ENCODE data around the gene BRINP1.

The BRINP1 gene

DNA sequence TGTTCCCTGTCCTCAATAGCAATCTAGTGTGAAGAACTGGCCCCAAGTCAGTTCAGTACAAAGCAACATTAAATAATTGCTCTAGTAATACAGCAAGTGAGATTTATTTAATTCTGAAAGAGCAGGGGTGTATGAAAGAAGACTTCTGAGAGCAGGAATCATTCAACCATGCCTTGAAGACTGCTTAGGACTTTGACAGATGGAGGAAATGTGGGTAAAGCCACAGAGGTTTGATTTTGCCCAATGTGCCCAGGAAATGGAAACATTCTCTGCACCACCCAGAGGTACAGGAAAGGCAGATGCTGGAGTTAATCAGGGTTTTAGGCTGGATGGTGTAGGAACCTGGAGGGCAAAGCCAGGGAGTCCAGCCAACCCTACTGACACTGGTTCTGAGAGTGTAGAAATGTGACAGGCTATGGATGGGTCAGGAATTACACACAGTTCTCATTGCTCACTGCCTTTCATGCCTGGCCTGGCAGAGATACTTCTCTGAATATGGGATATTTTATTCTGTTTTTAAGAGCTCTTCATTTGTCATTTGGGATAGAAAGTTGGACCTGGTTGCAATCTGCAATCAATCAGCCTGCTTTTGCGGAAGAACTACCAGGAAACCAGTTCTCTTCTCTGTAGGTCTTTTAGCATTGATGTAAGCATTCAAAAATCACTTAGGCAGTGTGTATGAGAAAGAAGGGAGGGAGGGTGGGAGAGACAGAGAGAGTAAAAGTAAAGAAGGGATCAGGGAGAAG is 88.3 kb downstream of the BRINP1 start:
- no peak for DNase-seq

DNA sequence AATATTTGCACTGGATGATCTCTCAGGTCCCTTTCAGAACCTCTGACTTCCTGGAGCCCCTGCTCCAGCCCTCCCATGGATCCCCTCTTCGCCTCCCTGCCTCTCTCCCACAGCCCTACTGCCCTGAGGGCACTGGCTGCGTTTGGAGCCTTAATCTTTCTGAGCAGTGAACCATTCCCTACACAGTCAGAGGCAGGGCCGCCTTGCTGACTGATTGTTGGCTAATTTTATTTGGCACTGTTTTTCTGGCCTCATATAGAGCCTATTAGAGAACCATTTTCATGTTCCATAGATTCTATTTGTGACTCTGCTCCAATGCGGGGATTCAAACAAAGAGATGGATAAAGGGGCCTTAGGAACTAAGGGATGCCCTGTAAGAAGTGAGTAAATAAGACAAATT is 91.1 kb downstream of the BRINP1 start:
- DNase-seq: no peak

DNA sequence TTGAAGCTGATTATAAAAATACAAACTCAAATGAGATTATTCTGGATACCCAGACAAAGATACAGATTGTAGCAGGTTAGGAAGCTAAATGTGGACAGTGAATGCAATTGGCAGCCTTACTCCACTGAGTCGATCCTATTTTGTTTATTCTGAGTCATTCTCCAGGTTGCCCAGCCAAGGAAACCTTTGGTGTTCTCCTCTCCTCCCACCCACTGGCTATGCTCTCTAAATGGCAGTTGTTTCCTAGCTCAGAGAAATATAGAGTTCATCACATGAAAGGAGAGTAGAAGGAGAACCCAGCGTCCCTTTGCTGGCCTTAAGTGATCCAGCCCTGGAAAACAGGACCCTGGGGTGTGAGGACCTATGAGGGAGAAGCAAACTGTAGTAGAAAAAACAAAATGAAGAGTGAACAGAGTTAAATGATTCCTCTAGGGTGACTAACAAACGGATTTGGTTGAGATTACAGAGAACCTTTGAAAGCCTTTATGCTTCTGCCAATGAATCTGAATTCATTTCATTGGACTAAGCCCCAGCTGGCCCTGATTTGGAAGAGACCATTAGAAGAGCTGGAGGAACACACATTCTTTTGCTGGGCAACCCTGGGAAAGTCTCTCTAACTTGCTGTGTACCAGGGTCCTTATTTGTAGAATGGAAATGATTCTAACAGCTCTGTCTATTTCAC is 95.1 kb downstream of the BRINP1 start:
- no peak for DNase-seq

DNA sequence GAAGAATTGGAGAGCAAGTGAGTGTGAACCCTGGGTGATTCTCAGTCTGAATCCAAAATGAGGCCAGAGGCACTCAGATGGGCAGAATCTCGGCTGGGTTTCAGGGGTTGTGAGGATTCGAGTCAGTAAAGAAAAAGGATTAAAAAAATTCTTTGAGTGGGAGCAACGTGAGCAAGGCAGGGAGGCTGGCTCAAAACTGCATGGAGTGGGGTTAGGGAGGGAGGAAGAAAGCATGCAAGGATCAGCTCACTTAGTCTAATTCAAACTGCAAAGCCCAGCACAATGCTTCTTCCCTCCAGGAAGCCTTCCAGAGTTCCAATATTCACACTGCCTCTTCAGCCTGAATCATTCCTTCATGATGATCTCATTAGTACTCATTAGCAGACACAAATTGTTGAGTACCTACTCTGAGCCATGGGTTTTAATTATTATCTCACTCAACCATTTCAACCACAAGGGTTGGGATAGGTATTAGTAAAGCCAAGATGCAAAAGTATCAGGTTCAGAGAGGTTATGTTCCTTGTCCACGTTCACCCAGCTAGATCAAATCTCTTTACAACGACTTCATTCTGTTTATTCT is 95.8 kb downstream of the BRINP1 start:
- DNase-seq: no peak

DNA sequence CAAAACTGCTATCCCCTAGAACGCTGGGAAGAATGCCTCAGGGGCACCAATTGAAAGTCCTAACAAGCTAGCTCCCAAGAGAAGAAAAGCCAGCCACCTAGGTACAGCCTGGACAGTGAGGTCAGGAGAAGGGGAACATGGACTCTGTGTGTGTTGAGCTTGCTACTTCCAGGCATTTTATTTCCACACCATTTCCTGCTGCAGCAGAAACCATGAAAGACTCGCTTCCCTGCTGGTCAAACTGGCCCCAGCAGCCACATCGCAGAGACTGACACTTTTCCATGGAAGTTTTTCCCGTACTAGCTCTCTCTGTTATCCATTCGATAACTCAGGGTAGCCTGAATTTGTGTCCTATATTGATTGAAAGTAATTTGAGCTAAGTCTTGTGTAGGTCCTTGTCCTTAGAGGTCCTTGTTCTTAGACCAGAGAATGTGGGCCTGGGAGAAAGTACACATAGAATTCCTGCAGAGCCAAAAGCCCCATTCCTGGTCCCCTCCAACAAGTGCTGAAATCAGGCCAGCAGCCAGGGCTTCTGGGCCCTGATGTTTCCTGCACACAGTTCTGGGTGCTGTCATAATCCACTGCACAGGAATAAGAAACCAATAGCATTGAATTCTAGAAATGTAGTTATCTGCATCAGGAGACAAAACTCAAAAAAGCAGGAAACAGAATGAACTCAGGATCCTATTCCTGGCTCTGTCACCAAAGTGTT is 96.6 kb downstream of the BRINP1 start:
- no peak for DNase-seq

DNA sequence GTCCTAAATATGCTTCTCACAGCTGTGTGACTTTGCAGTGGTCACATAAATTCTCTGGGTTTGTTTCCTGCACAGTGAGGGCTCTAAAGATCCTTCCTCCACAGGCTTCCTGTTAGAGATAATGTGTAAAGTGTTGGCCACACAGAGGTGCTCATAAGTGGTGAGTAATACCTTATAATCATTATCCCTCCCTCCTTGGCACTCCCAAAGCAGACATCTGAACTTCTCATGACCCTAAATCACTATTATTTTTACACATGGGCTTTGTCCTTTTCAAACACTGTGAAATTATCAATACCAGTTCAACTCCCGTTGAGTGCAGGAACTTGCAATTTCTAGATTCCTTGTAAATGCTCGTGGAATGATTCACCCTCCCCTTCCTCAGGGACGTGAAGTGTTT is 100.2 kb downstream of the BRINP1 start:
- no peak for DNase-seq

DNA sequence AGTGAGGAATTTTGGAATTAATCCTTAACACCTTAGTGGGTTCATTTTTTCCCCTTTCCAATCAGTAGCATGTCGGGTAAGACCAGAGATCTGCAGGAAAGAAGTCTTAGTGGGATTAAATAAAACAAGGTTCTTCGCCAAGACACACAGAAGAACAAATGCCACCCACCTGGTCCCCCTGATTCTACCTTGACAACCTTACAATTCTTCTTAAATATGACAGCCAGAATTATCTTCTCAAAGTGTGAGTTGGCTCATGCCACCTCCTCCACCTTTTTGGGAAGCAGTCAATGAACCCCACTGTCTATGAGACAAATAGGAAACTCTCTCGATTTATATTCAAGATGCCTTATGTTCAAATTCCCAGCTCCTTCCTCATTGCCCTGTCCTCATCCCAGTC is 105.1 kb downstream of the BRINP1 start:
- DNase-seq: no peak

DNA sequence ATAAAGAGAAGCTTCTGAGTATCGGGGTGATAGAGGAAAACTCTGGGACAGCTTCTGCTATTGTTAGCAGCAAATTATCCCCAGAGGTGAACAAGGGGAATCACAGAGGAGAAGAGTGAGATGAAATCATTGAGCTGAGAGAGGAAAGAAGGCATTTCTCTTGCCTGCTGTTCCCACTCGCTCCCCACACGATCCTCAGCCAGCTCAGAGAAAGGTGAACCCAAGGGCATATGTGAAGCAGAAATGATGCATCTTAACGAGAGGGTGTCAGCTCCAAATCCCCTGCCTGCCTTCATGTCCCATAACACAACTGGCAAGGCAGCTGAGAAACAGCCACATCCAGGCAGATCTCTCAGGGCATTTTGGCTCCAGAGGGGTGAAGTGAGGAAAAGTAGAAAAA is 111.6 kb downstream of the BRINP1 start:
- no peak for DNase-seq

DNA sequence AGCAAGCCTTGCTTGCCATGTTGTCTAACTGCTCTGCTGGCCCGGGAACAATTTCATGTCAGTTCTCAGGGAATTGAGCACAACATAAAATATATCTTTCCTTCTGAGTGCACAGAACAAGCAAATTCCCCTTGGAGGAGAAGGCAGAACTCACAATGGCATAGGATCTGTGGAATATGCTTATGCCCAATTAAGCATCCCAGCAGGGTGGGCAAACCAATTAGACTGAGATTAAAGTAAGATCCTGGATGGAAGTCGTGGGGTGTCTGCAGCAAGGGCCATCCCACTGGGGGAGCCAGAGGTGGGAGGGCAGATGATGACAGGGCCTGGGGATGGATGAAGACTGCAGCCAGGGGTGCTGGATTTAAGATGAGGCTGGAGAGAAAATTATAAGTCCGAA is 114.1 kb downstream of the BRINP1 start:
- DNase-seq: no peak

DNA sequence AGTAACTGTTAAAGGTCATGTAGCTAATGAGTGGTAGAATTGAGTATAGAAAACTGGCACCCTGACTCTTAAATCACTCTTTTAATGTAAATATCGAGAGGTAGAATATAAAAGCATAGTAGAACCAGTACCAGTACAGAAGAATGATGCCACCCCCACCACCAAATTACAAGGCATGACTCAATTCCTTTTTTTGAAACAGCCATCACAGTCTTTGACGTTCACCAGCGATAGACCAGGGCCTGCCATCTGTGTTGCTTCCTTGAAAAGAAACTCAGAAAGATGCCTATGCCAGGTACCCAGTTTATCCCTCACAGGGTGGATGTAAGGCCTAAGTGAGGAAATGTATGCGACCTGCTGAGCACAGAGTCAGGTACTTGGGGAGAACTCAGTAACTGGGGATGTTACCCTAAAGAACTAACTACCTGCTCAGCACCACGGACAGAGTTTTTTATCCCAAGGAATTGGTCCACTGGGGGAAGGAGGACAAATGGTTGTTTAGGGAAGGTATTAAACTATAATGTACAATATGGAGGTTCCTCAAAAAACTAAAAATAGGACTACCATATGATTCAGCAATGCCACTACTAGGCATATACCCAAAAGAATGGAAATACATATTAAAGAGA is 116.5 kb downstream of the BRINP1 start:
- DNase-seq: peak; percentile 1

DNA sequence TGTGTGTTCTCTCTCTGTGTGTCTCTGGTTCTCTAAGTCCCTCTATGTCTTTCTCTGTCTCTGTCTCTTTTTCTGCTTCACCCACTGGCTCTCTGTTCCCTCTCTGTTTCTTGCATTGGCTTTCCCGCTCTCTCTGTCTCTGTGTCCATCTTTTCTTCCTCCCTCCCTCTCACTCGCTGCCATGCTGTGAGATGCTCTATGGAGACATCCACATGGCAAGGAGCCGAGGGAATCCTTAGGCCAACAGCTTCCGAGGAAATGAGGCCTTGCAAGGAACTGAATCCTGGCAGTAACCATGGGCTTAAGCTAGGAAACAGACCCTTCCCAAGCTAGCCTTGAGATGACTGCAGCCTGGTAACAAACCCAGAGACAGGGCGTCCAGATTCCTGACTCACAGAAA is 117.3 kb downstream of the BRINP1 start:
- no peak for DNase-seq

DNA sequence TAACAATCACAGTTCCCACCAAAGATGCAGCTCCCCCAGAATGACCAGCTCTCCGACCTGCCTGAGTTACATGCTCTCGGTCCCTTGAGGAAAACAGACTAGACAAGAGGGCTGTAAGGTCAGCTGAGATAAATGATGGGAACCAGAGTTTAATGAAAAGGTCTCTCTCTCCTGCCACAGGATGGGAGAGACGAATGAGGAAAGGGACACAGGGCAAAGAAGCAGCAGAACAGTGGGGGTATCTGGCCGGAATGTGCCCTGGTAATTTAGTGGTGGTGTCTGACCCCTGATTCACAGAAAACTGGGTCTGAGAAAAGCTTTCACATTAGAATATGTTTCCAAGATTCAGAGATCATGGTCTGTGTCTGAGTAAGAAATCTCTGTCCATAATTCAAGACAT is 118.5 kb downstream of the BRINP1 start:
- DNase-seq: no peak

DNA sequence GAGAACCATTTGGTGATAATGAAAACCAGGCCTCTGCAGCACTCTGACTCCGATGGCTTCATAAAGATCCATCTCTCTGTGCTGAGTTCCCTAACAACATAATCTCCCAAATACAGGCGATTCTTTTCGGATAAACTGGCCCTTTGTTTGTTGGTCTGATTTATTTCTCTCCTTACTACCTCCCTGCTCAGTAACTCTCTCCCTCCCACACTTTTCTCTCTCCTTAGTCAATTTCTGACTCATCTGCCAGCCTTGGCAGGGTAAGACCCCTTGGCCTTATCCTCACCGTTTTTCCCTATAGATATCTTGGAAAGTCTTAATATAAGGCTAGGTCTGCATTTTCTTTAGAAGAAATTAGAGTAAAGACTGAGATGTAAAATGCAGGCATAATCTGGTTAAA is 128.7 kb downstream of the BRINP1 start:
- DNase-seq: no peak

DNA sequence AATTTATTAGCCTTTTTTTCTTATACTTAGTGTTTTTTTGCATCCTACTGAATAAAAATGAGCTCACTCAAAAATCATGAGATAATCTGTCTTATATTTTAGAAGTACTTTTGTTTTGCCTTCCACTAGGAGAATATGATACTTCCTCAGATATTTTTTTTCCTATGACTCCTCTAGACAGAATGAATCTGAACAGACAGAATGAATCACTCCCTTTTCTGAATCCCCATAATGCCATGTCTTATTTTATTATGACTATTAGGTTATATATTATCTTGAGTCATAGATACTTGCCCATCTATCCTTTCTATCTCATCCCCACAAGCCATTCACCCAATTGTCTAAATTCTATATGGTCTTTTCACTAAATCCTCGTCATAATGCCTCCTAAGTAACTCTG is 134.6 kb downstream of the BRINP1 start:
- no peak for DNase-seq

DNA sequence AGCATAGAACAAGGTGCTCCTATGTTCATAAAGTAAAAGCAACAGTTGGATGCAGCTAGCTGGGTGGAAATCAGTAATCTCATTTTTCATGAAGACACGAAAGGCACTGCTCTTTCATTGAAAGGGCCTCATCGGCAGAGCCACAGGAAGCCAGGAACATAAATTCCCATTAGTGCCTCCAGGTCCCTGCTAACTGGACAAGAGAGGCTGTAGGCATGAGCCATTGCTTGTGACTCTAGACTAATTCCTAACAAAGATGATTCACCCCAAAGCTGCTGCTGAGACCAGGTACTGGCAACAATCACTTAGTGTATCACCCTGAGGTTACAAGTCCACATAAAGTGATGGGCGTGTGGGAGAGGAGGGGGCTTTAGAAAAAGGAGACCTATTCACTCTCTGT is 141.8 kb downstream of the BRINP1 start:
- DNase-seq: no peak

DNA sequence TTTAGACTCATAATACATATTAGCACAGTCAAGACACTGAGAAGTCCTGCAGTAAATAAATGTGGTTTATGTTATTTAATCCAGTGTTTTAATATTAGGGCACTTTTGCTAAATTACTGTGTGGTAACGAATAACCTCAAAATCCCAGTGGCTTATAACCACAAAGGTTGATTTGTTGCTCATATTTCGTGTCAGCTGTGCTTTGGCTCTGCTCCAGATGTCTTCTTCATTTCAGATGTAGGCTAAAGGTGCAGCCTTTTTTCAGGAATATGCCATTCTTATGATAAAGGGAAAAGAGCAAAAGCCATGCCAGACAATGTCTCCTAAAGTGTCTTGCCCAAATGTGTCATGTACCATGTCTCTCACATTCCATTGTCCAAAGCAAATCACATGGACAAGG is 144.8 kb downstream of the BRINP1 start:
- no peak for DNase-seq

DNA sequence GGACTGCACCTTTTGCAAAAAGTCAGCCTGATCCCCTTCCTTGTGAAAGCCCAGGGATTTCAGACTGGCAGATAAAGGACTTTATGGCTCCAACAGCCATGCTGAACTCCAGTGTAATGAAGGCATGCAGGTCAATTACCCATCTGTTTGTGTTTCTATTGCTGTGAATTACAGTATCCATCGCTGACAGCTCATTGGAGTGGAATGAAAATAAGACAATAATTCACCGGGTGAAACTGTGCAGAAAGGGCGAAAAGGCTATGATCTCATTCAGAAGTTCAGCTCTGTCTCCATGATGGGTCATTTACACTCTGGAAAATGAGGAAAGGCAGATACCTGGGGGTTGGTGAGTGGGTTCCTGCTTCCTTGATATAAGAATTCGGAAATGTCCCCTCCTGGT is 148.0 kb downstream of the BRINP1 start:
- DNase-seq: no peak

DNA sequence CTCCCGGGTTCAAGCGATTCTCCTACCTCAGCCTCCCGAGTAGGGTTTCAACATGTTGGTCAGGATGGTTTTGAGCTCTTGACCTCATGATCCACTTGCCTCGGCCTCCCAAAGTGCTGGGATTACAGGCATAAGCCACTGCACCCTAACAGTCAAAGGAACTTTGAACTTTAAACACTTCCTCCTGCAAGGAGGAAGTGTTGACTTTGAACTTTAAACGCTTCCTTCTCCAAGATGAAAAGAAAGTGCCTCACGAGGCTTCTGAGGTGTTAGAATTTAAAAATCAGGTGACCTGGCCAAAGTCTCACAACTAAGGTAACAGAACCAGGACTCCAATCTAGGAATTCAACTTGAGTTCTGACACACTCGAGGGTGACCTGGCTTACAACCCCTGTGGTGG is 150.9 kb downstream of the BRINP1 start:
- no peak for DNase-seq

DNA sequence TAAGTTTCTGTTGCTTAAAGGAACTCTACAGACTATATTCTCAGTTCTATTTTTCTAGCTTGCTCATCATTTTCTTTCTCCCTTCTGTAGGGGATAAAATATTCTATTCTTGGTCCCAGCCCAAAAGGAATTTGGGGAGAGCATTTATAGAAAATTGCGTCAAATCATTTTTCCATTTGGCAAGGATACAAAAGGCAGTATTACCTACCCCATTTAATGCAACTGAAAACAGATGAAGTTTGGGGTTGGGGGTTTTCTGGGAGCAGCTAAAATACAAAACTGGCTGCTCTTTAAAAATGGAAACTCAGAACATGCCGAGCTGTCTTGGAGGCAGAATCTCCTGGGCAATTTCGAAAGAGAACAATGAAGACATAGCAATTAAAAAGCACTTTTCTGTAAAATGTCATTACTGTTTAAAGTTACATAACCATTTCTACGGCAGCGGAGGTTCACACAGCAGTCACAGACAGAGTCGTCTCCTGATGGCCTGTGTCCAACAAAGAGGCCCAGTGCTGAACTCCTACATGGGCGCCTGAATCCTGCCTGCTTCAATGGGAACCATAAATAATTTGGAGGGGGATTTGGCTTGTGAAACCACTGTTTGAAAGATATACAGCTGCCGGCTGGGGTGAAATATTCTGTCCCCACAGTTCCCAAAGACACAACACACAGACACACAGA is 152.4 kb downstream of the BRINP1 start:
- no peak for DNase-seq

DNA sequence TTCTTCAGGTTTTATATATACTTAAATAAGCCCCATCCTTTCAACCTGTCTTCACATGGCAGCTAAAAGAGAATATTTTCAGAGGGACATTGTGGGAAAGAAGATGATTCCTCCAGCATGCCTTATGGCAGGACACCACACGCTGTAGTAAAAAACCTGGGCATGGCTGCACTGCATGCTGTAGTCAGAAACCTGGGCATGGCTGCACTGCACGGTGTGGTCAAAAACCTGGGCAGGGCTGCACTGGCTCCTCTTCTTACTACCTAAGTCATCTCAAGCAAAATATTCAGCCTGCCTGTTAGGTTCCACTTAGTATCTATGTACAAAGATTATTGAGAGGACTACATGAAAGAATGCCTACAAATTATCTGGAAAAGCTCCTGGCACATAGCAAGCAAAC is 153.6 kb downstream of the BRINP1 start:
- no peak for DNase-seq

DNA sequence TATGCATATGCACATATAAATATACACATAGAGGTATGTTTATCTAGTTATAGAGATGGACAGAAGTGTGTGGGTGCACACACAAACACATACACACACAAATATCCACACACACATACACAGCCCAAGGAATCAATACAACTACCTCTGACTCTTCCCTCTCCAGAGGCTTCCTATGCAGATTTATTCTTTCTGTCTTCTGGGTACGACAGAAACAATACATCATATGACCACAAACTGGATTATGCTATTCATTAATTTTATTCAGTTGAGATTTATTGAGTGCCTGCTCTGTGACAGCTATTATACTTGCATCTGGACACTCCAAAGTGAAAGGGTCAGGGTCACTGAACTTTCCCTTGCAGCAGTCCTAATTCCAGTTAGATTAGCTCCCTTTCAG is 155.8 kb downstream of the BRINP1 start:
- no peak for DNase-seq

DNA sequence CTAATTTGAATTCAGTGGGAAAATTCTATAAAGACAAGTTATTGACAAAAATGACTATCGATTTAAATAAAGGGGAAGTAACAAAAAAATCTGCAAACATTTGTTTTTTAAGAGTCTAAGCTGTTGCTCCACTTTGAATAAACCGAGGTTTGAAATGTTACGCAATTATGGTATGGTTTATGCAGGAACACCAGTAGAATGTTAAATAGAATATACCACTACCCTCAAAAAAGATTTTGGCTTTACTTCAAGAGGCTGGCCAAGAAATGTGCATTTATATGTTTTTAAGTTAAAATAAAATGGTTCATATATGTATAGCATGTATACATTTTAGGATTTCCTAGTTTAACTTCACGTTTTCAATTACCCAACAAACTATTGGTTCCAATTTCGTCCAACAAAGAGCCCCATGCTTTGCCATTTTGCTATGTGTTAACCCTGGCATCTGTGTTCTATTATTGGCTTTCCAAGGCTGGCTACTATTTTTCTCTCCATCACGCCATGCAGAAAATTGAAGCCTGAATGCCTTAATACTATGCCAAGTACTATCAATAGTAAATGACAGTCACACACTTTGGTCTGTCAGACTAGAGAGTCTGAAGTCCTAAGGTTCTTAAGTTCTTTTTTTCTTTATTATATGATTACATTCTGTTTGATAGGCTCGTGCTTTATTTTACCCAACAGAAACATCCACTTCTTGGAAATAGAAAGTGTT is 171.2 kb downstream of the BRINP1 start:
- no peak for DNase-seq
